Hepatocyte (in vitro differentiated cells): ENCODE results near the gene CD19. TPM values are rescaled to one million over a fixed set of nuclear protein-coding genes. Genes with fewer than 3 reads are reported as not detected.
A peak's percentile ranks its signal among the peaks of the same experiment; 100 is the strongest.

Experiments used
- DNase-seq: peaks from one replicate; pipeline ENCODE4 v3.0.0-alpha.2; 2016; ENCODE audit warnings: low spot score
- H2AFZ ChIP-seq: fragments of 200-600 bp; sonication (generic); 2 replicates; pipeline ENCODE4 v1.6.0; 2016; ENCODE audit warnings: antibody characterized with exemption, mild to moderate bottlenecking
- H3K27ac ChIP-seq: fragments of 200-600 bp; sonication (generic); 2 replicates; pipeline ENCODE4 v1.5.1; 2016; ENCODE audit warnings: mild to moderate bottlenecking
- H3K27me3 ChIP-seq: fragments of 200-600 bp; sonication (generic); 2 replicates; pipeline ENCODE4 v1.6.1; 2016
- H3K36me3 ChIP-seq: fragments of 200-600 bp; sonication (generic); replicated peaks from 2 replicates; pipeline ENCODE4 v1.5.1; 2016; ENCODE audit warnings: low read depth; ENCODE audit not compliant: insufficient read depth
- H3K4me1 ChIP-seq: fragments of 200-600 bp; sonication (generic); 2 replicates; pipeline ENCODE4 v1.5.1; 2016; ENCODE audit warnings: mild to moderate bottlenecking, moderate library complexity; ENCODE audit not compliant: insufficient read depth
- H3K4me2 ChIP-seq: fragments of 200-600 bp; sonication (generic); 2 replicates; pipeline ENCODE4 v1.6.0; 2016
- H3K4me3 ChIP-seq: fragments of 200-600 bp; sonication (generic); 2 replicates; pipeline ENCODE4 v1.5.1; 2016; ENCODE audit warnings: mild to moderate bottlenecking
- H3K79me2 ChIP-seq: fragments of 200-600 bp; sonication (generic); 2 replicates; pipeline ENCODE4 v1.6.0; 2017; ENCODE audit warnings: mild to moderate bottlenecking
- H3K9me2 ChIP-seq: fragments of 200-600 bp; sonication (generic); replicated peaks from 2 replicates; pipeline ENCODE4 v1.6.0; 2017; ENCODE audit warnings: mild to moderate bottlenecking; ENCODE audit not compliant: insufficient read depth
- H3K9me3 ChIP-seq: fragments of 200-600 bp; sonication (generic); 2 replicates; pipeline ENCODE4 v1.5.1; 2016; ENCODE audit warnings: low read depth, mild to moderate bottlenecking
- H4K20me1 ChIP-seq: fragments of 200-600 bp; sonication (generic); 2 replicates; pipeline ENCODE4 v1.6.0; 2016; ENCODE audit warnings: mild to moderate bottlenecking; ENCODE audit not compliant: insufficient read depth, poor library complexity, severe bottlenecking
- CTCF ChIP-seq: fragments of 200-600 bp; sonication (generic); IDR thresholded peaks from 2 replicates; pipeline ENCODE4 v1.5.1; 2016; ENCODE audit warnings: antibody characterized with exemption, mild to moderate bottlenecking; ENCODE audit not compliant: poor library complexity
- EZH2 ChIP-seq: fragments of 200-600 bp; sonication (generic); IDR thresholded peaks from 2 replicates; pipeline ENCODE4 v1.6.1; 2016; ENCODE audit warnings: antibody characterized with exemption, mild to moderate bottlenecking, borderline replicate concordance
- EZH2phosphoT487 ChIP-seq: fragments of 200-600 bp; sonication (generic); IDR thresholded peaks from one replicate; pipeline ENCODE4 v1.6.1; 2018; ENCODE audit warnings: antibody characterized with exemption, mild to moderate bottlenecking, low read depth, moderate library complexity; ENCODE audit not compliant: unreplicated experiment, severe bottlenecking
- WGBS: methylation state at CpG from one replicate; pipeline ENCODE4 v1.1.6; 2016; ENCODE audit warnings: low lambda C conversion rate; ENCODE audit errors: missing lambda C conversion rate; 5-methylcytosine and 5-hydroxymethylcytosine counted together
- polyA plus RNA-seq: library from polyadenylated mRNA; unstranded; fragments of >200 nt; fragmentation: Nextera tagmentation; extraction: Ambion mirVana; gene quantifications from 2 replicates; pipeline ENCODE4 v1.2.1, GENCODE V29; 2016
- total RNA-seq: library from RNA; depleted of rRNA; stranded (reverse); fragments of >200 nt; gene quantifications from 2 replicates; pipeline ENCODE4 v1.2.3, GENCODE V29; 2014

Gene CD19
- total and polyA plus RNA-seq, 2 experiments from 2014 or later = not detected

- Histone ChIP-seq H3K9me3 (no peaks in the 10 kb centered on the region), H4K20me1 (no peaks in the 10 kb centered on the region), H3K27ac (no peak overlapping the region), H3K79me2 (peaks cover 10% of the 10 kb centered on the region), H2AFZ (no peak overlapping the region), H3K4me3 (no peak overlapping the region), H3K27me3 (no peaks in the 10 kb centered on the region), H3K36me3 (no peaks in the 10 kb centered on the region), H3K4me2 (no peak overlapping the region), H3K9me2 (no peaks in the 10 kb centered on the region), H3K4me1 (peaks cover under 1% of the 10 kb centered on the region)
- no peak for TF ChIP-seq EZH2
- no peak for TF ChIP-seq CTCF
- WGBS = 97% methylated on average over 7 of the region's 7 CpGs
- no peak for DNase-seq
Measured at GRCh38 chr16:28980929-28981328, 49.2 kb downstream of the CD19 start.

- Histone ChIP-seq H3K4me1 (no peaks in the 10 kb centered on the region), H3K9me3 (no peaks in the 10 kb centered on the region), H3K27me3 (no peaks in the 10 kb centered on the region), H3K9me2 (no peaks in the 10 kb centered on the region), H3K4me3 (no peak overlapping the region), H3K79me2 (peaks cover 4% of the 10 kb centered on the region), H3K36me3 (no peaks in the 10 kb centered on the region), H3K27ac (no peak overlapping the region), H2AFZ (no peak overlapping the region), H3K4me2 (no peak overlapping the region), H4K20me1 (no peaks in the 10 kb centered on the region)
- DNase-seq = no peak
- 86% methylated on average over 12 of the region's 12 CpGs for WGBS
- TF ChIP-seq EZH2phosphoT487 (no peak), CTCF (peak; percentile 27), EZH2 (no peak)
Measured at GRCh38 chr16:28981517-28981916, 49.7 kb downstream of the CD19 start.

GRCh38 chr16:28982418-28982817, 50.6 kb downstream of the CD19 start:
- TF ChIP-seq CTCF = no peak
- TF ChIP-seq EZH2phosphoT487 = no peak
- TF ChIP-seq EZH2 = no peak
- Histone ChIP-seq H2AFZ (no peak overlapping the region), H3K4me1 (no peaks in the 10 kb centered on the region), H3K9me3 (no peaks in the 10 kb centered on the region), H4K20me1 (no peaks in the 10 kb centered on the region), H3K9me2 (no peaks in the 10 kb centered on the region), H3K4me2 (no peak overlapping the region), H3K27me3 (no peaks in the 10 kb centered on the region), H3K79me2 (no peaks in the 10 kb centered on the region), H3K27ac (no peak overlapping the region), H3K4me3 (no peak overlapping the region), H3K36me3 (no peaks in the 10 kb centered on the region)
- WGBS = 100% methylated on average over 10 of the region's 10 CpGs
- DNase-seq = no peak

- DNase-seq = no peak
- WGBS = 98% methylated on average over 11 of the region's 11 CpGs
- TF ChIP-seq EZH2 (no peak), EZH2phosphoT487 (no peak), CTCF (no peak)
- Histone ChIP-seq H3K4me1 (no peaks in the 10 kb centered on the region), H3K27ac (no peak overlapping the region), H3K79me2 (no peaks in the 10 kb centered on the region), H3K4me2 (no peak overlapping the region), H4K20me1 (no peaks in the 10 kb centered on the region), H3K36me3 (no peaks in the 10 kb centered on the region), H3K9me3 (no peaks in the 10 kb centered on the region), H2AFZ (no peak overlapping the region), H3K4me3 (no peak overlapping the region), H3K9me2 (no peaks in the 10 kb centered on the region), H3K27me3 (no peaks in the 10 kb centered on the region)
Measured at GRCh38 chr16:28982949-28983348, 51.2 kb downstream of the CD19 start.
